ENCODE results near the gene VWA3B.

GRCh38 chr2:98355881-98356280, 268.9 kb downstream of the VWA3B start:
- TF ChIP-seq, protein P1, sequence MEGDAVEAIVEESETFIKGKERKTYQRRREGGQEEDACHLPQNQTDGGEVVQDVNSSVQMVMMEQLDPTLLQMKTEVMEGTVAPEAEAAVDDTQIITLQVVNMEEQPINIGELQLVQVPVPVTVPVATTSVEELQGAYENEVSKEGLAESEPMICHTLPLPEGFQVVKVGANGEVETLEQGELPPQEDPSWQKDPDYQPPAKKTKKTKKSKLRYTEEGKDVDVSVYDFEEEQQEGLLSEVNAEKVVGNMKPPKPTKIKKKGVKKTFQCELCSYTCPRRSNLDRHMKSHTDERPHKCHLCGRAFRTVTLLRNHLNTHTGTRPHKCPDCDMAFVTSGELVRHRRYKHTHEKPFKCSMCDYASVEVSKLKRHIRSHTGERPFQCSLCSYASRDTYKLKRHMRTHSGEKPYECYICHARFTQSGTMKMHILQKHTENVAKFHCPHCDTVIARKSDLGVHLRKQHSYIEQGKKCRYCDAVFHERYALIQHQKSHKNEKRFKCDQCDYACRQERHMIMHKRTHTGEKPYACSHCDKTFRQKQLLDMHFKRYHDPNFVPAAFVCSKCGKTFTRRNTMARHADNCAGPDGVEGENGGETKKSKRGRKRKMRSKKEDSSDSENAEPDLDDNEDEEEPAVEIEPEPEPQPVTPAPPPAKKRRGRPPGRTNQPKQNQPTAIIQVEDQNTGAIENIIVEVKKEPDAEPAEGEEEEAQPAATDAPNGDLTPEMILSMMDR (conservative IDR thresholded peaks at IDR 0.05; ENCODE audit: low read length), result no peak
- no peak for TF ChIP-seq EZH2phosphoT487 (IDR thresholded peaks at IDR 0.05; ENCODE audit: borderline replicate concordance, low read depth, low read length)
